Stimulated activated CD4-positive, alpha-beta T cell treated with anti-CD3 and anti-CD28 coated beads, TNF-alpha, amount 100 ng/mL, for 4 hours (primary cell): Measurements from ENCODE around the gene SUPT3H.

Experiments
- DNase-seq, 3 experiments: peaks; one replicate each; pipeline ENCODE4 v3.0.0-alpha.2; 2020; ENCODE audit warnings: low read depth in 3 of 3

Gene SUPT3H

GRCh38 chr6:44795326-44795725, 582.4 kb downstream of the SUPT3H start:
- DNase-seq, result no peak

DNA sequence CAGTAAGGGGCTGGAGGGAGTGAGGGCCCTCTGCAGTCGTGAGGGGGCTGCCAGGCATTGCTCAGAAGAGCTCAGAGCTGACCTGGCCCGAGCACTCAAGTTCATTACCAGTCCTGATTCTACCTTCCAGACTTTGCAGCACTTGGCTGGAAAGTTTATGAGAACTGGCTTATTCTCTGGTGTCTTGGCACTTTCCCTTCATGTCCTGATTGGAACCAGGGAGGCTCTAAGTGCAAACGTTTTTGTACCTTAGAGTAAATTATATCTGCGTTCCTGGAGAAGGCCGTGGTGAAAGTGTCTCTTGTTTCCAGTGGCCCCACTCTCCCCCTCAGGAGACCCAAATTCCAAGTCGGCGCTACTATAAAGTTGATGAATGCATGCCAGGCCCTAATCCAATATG, 587.9 kb downstream of the SUPT3H start:
- no peak for DNase-seq

- no peak for DNase-seq
These were observed 588.7 kb downstream of the SUPT3H start for GRCh38 chr6:44789061-44789460.

DNA sequence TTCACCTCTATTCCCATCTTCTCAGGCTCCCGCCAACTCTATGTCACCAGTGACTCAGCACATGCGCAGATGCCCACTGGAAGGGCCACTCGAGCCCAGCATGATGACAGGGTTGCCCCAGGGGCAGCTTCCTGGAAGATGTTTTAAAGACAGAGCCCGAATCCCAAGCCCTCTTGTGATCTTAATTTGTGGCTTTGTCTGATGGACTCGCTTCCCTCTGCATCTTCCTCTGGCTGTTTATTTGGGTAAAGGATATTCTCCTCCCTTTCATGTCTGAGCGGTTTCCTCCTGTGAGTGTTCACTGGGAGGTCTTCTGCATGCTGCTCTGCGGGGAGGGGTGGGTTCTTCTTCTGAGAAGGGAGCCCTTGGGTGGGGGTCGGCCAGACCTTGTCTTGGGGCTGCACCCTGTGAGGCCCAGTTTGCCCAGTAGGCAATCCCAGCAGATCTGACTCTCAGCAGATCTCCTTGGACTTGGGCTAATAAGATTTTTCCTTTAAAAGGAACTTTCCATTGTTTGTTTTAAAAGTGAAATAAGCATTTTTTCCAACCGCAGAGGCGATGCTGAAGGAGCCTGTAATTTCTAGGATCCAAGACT, 589.2 kb downstream of the SUPT3H start:
- no peak for DNase-seq

- DNase-seq, result no peak
These were observed 590.4 kb downstream of the SUPT3H start for GRCh38 chr6:44787254-44787834.

GRCh38 chr6:44785130-44785529, 592.6 kb downstream of the SUPT3H start:
- no peak for DNase-seq

GRCh38 chr6:44784195-44784594, 593.5 kb downstream of the SUPT3H start:
- no peak for DNase-seq

- no peak for DNase-seq
These were observed 594.8 kb downstream of the SUPT3H start for GRCh38 chr6:44782892-44783291.

GRCh38 chr6:44781912-44782597, 595.7 kb downstream of the SUPT3H start:
- DNase-seq, result no peak

GRCh38 chr6:44780161-44780560, 597.6 kb downstream of the SUPT3H start:
- DNase-seq, result no peak

- no peak for DNase-seq
These were observed 598.5 kb downstream of the SUPT3H start for GRCh38 chr6:44779130-44779826.
